GM12878 (cell line): ENCODE measurements around the gene SIL1. TPM values are rescaled to one million over a fixed set of nuclear protein-coding genes. Genes with fewer than 3 reads are reported as not detected.

Source experiments
- ATAC-seq: fragments of 200-7000 bp; cut with Tn5 transposase; 3 replicates; pipeline ENCODE4 v1.9.1; 2020; ENCODE audit warnings: mild to moderate bottlenecking, moderate library complexity
- BruUV-seq: library from RNA; stranded (reverse); fragments of 400-500 nt; replicated peaks from 2 replicates; lab custom pipeline; 2021; lab: Mats Ljungman, UMichigan
- CTCF ChIA-PET: fragments of 300-600 bp; sonication (Branson Sonifier 250); formaldehyde crosslinking; extraction: SDS; loops from one replicate; lab custom pipeline; 2021; ENCODE audit warnings: inconsistent platforms; lab: Yijun Ruan, JAX
- POLR2A ChIA-PET: fragments of 350-600 bp; formaldehyde crosslinking; extraction: SDS; loops from one replicate; lab custom pipeline; 2021; ENCODE audit warnings: inconsistent platforms; lab: Charles Lee
- RAD21 ChIA-PET: fragments of 300-600 bp; sonication (Branson Sonifier 250); formaldehyde crosslinking; loops from one replicate; lab custom pipeline; 2023; ENCODE audit warnings: antibody characterized with exemption; ENCODE audit not compliant: unreplicated experiment; lab: Charles Lee
- SMC1A ChIA-PET: fragments of 300-600 bp; sonication (Branson Sonifier 250); formaldehyde crosslinking; loops from one replicate; lab custom pipeline; 2023; ENCODE audit not compliant: unreplicated experiment, uncharacterized antibody; lab: Charles Lee
- DNase-seq: peaks from one replicate; pipeline ENCODE4 v3.0.0-alpha.2; 2011; ENCODE audit warnings: low read depth, low spot score
- FAIRE-seq: peaks from 3 replicates; lab custom pipeline; 2011; peaks lifted over from hg19 to GRCh38; lab: Jason Lieb, UNC
- H2AFZ ChIP-seq: 2 replicates; pipeline ENCODE4 v1.6.0; 2011; ENCODE audit warnings: low read depth, low read length, control low read depth; ENCODE audit not compliant: control insufficient read depth
- H3K27ac ChIP-seq: 2 replicates; pipeline ENCODE4 v1.5.1; 2011; ENCODE audit warnings: control low read depth; ENCODE audit not compliant: control insufficient read depth, insufficient read depth
- H3K27me3 ChIP-seq, 2 experiments: replicated peaks in 1 of 2; 2 replicates each; pipeline versions ENCODE4 v1.6.0 to v1.6.1; 2011; ENCODE audit warnings: low read length in 1 of 2; ENCODE audit not compliant: control insufficient read depth in 2 of 2, insufficient read depth in 2 of 2
- H3K36me3 ChIP-seq, 2 experiments: 2 replicates each; pipeline ENCODE4 v1.5.1; 2011; ENCODE audit warnings: low read length in 1 of 2; ENCODE audit not compliant: control insufficient read depth in 2 of 2, insufficient read depth in 2 of 2
- H3K4me1 ChIP-seq: 2 replicates; pipeline ENCODE4 v1.6.1; 2011; ENCODE audit warnings: mild to moderate bottlenecking, low read length, moderate library complexity, mixed read lengths; ENCODE audit not compliant: control insufficient read depth, insufficient read depth
- H3K4me2 ChIP-seq: 2 replicates; pipeline ENCODE4 v1.6.0; 2011; ENCODE audit warnings: control low read depth; ENCODE audit not compliant: control insufficient read depth, insufficient read depth
- H3K4me3 ChIP-seq: fragments of 200-600 bp; sonication (generic); 2 replicates; pipeline ENCODE4 v1.5.1; 2016
- H3K79me2 ChIP-seq: 2 replicates; pipeline ENCODE4 v1.6.0; 2011; ENCODE audit warnings: low read length; ENCODE audit not compliant: control insufficient read depth, insufficient read depth
- H3K9ac ChIP-seq: 2 replicates; pipeline ENCODE4 v1.8.0; 2011; ENCODE audit warnings: low read length, control low read depth, mixed read lengths; ENCODE audit not compliant: control insufficient read depth, insufficient read depth
- H3K9me3 ChIP-seq: replicated peaks from 3 replicates; pipeline ENCODE4 v1.5.1; 2011; ENCODE audit warnings: mild to moderate bottlenecking, low read length; ENCODE audit not compliant: control insufficient read depth, insufficient read depth
- H4K20me1 ChIP-seq: 2 replicates; pipeline ENCODE4 v1.6.0; 2011; ENCODE audit not compliant: control insufficient read depth, insufficient read depth
- ASH2L ChIP-seq: fragments of 300-600, 200-600 bp; sonication (generic); IDR thresholded peaks from 2 replicates; pipeline ENCODE4 v1.6.1; 2017; ENCODE audit warnings: low read depth, mild to moderate bottlenecking, borderline replicate concordance
- BMI1 ChIP-seq: fragments of 450-650 bp; IDR thresholded peaks from 2 replicates; pipeline ENCODE4 v1.6.1; 2016; ENCODE audit warnings: mild to moderate bottlenecking, moderate library complexity, borderline replicate concordance
- CBFB ChIP-seq: IDR thresholded peaks from 2 replicates; pipeline ENCODE4 v1.6.1; 2016; ENCODE audit warnings: antibody characterized with exemption, low read depth
- CBX3 ChIP-seq: fragments of 200-600 bp; sonication (generic); IDR thresholded peaks from 2 replicates; pipeline ENCODE4 v1.6.1; 2016; ENCODE audit warnings: low read depth, borderline replicate concordance
- EGR1 ChIP-seq, 2 experiments: IDR thresholded peaks; 1 replicate in 1 of 2; 2 replicates in 1 of 2; pipeline ENCODE4 v1.6.1; 2011 to 2012; ENCODE audit warnings: low read depth in 2 of 2, low read length in 2 of 2, borderline replicate concordance in 1 of 2, mild to moderate bottlenecking in 1 of 2, moderate library complexity in 1 of 2
- GABPA ChIP-seq: IDR thresholded peaks from 2 replicates; pipeline ENCODE4 v1.6.1; 2014; ENCODE audit warnings: antibody characterized with exemption, low read depth, mild to moderate bottlenecking, inconsistent platforms
- GATAD2B ChIP-seq: fragments of 450-650 bp; conservative IDR thresholded peaks from 2 replicates; pipeline ENCODE4 v1.6.1; 2017; ENCODE audit warnings: low read depth, mild to moderate bottlenecking, moderate library complexity
- KLF5 ChIP-seq: fragments of 450-650 bp; IDR thresholded peaks from 2 replicates; pipeline ENCODE4 v1.6.1; 2014; ENCODE audit warnings: mild to moderate bottlenecking; ENCODE audit not compliant: partially characterized antibody
- MEF2B ChIP-seq: fragments of 450-650 bp; IDR thresholded peaks from 2 replicates; pipeline ENCODE4 v1.6.1; 2018; ENCODE audit warnings: mild to moderate bottlenecking, moderate library complexity; ENCODE audit not compliant: partially characterized antibody, poor library complexity, severe bottlenecking
- MYC ChIP-seq: IDR thresholded peaks from 2 replicates; pipeline ENCODE4 v1.6.1; 2011; ENCODE audit warnings: mild to moderate bottlenecking, low read length, moderate library complexity, inconsistent platforms; ENCODE audit not compliant: insufficient read depth, insufficient replicate concordance, insufficient read length, severe bottlenecking
- PAX8 ChIP-seq: fragments of 450-650 bp; IDR thresholded peaks from 2 replicates; pipeline ENCODE4 v1.6.1; 2017; ENCODE audit warnings: mild to moderate bottlenecking, moderate library complexity
- SMAD5 ChIP-seq: IDR thresholded peaks from 2 replicates; pipeline ENCODE4 v1.6.1; 2016; ENCODE audit warnings: antibody characterized with exemption, low read depth
- SPI1 ChIP-seq: IDR thresholded peaks from 2 replicates; pipeline ENCODE4 v1.6.1; 2011; ENCODE audit warnings: low read depth, mild to moderate bottlenecking, low read length, moderate library complexity, borderline replicate concordance; ENCODE audit not compliant: insufficient read depth
- TARDBP ChIP-seq: IDR thresholded peaks from 2 replicates; pipeline ENCODE4 v1.6.1; 2016; ENCODE audit warnings: borderline replicate concordance
- WGBS: methylation state at CpG from one replicate; pipeline ENCODE4 v1.1.6; 2016; ENCODE audit warnings: low lambda C conversion rate; ENCODE audit not compliant: insufficient replicate concordance, insufficient coverage; ENCODE audit errors: missing lambda C conversion rate; 5-methylcytosine and 5-hydroxymethylcytosine counted together
- in situ Hi-C: fragments of 300-500 bp; cut with MboI; formaldehyde crosslinking; loops from 9 replicates; pipeline ENCODE4 v1.14.3; 2018; ENCODE audit warnings: mixed read lengths
- intact Hi-C: fragments of 100-400 bp; cut with micrococcal nuclease; formaldehyde crosslinking; loops from one replicate; pipeline ENCODE4 v1.14.2; 2022; ENCODE audit not compliant: unreplicated experiment
- polyA plus RNA-seq, 11 experiments: library from polyadenylated mRNA; depleted of rRNA in 4 of 11; unstranded in 6 of 11; stranded (reverse) in 5 of 11; fragments of >200 nt; fragmentation: Nextera tagmentation in 4 of 11; fragmentation: Illumina TruSeq in 1 of 11; extraction: Ambion mirVana in 4 of 11; extraction: Trizol in 1 of 11; gene quantifications; 1 replicate in 1 of 11; 2 replicates in 10 of 11; pipeline versions ENCODE4 v1.2.1 to v1.2.3, GENCODE V29; 2011 to 2016; ENCODE audit warnings: inconsistent platforms in 2 of 11, missing spikeins in 2 of 11, low read depth in 1 of 11
- total RNA-seq, 4 experiments: library from RNA; depleted of rRNA in 3 of 4; stranded (reverse); fragments of >200 nt in 3 of 4; fragmentation: Illumina TruSeq in 1 of 4; extraction: Trizol in 1 of 4; gene quantifications; 2 replicates each; pipeline versions ENCODE4 v1.2.1 to v1.2.3, GENCODE V29; 2013 to 2021
- TF ChIP-seq, protein P1 (sequence below): fragments of 450-650 bp; IDR thresholded peaks from 2 replicates; pipeline ENCODE4 v1.6.1; 2017; ENCODE audit warnings: antibody characterized with exemption, mild to moderate bottlenecking, moderate library complexity
- TF ChIP-seq, protein P2 (sequence below): IDR thresholded peaks from 2 replicates; pipeline ENCODE4 v1.6.1; 2012; ENCODE audit warnings: low read length, inconsistent platforms

Gene SIL1
- total and polyA plus RNA-seq, 10 of the 15 experiments (the other 5 are each of a cell fraction or from before 2014, with no cell fraction given) = 4.1 to 49.8 (median 29.4) TPM

DNA sequence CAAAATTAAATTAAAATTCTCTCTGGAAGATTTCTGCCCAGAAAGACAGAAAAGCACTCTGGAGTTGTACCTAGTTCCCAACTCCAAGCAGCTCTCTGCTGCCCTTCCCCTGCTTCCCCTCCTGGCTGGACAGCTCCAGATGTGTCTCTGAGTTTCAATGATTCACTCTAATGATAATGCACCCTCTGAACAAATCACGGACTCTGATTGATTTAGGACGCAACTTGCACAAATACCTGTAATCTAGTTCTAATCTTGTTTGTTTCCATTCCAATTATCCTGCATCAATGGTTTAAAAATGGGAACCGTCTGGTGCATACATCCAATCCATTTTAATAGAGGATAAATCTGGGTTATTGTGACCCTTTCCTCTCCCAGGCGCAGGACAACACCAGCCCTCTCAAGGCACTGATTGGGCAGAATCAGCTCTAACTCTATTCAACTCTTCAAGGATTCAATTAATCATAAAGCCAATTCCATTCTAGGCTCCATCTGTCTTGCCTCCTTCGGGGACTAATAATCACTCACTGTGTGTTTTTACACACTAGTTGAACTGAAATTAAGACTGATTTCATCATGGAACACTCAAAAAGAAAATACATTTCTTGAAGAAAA, 211.9 kb downstream of the SIL1 start (continued):
- TF ChIP-seq, protein P1, sequence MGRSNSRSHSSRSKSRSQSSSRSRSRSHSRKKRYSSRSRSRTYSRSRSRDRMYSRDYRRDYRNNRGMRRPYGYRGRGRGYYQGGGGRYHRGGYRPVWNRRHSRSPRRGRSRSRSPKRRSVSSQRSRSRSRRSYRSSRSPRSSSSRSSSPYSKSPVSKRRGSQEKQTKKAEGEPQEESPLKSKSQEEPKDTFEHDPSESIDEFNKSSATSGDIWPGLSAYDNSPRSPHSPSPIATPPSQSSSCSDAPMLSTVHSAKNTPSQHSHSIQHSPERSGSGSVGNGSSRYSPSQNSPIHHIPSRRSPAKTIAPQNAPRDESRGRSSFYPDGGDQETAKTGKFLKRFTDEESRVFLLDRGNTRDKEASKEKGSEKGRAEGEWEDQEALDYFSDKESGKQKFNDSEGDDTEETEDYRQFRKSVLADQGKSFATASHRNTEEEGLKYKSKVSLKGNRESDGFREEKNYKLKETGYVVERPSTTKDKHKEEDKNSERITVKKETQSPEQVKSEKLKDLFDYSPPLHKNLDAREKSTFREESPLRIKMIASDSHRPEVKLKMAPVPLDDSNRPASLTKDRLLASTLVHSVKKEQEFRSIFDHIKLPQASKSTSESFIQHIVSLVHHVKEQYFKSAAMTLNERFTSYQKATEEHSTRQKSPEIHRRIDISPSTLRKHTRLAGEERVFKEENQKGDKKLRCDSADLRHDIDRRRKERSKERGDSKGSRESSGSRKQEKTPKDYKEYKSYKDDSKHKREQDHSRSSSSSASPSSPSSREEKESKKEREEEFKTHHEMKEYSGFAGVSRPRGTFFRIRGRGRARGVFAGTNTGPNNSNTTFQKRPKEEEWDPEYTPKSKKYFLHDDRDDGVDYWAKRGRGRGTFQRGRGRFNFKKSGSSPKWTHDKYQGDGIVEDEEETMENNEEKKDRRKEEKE = no peak
- TF ChIP-seq BMI1 (no peak), EGR1 (IDR thresholded peaks at IDR 0.05; ENCODE audit: borderline replicate concordance in 1 of 2, low read depth in 2 of 2, low read length in 2 of 2) (no peak), GABPA (no peak), ASH2L (no peak), CBX3 (no peak), SPI1 (no peak)

DNA sequence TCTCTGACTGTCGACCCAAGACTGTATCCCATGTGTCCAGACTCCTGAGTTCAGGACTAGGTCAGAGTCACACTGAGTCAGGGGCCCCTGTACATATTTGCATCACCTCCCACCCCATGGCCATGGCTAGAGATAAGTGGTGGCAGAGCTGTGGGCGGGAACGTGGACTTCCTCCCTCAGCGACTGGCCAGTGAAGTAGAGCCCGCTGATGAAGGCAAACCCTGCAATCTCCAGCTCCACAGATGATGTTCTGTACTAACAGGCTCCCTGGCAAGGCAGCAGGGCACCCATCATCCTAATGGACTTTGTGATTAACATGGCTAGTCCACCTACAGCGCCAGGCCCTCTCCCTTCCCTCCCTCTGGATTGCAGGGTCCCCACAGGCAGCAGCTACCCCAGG, 212.5 kb downstream of the SIL1 start:
- H4K20me1 ChIP-seq = no peaks in the 10 kb centered on the region
- ChIA-PET CTCF (no interaction called here), POLR2A (no interaction called here), SMC1A (no interaction called here), RAD21 (no interaction called here)
- no peak for ATAC-seq
- H3K4me1 ChIP-seq = no peaks in the 10 kb centered on the region
- BruUV-seq = no TSS peak
- DNase-seq = no peak
- FAIRE-seq = no peak
- in situ Hi-C loops (no loop called here), intact Hi-C loops (no loop called here)
- no peaks in the 10 kb centered on the region for H3K79me2 ChIP-seq
- H3K27me3 ChIP-seq = no peaks in the 10 kb centered on the region
- H3K4me3 ChIP-seq = no peak overlapping the region
- WGBS = 96% methylated on average over 6 of the region's 6 CpGs
- no peaks in the 10 kb centered on the region for H3K36me3 ChIP-seq
- no peaks in the 10 kb centered on the region for H3K9me3 ChIP-seq
- no peak overlapping the region for H3K4me2 ChIP-seq
- H3K9ac ChIP-seq = no peak overlapping the region
- H3K27ac ChIP-seq = no peak overlapping the region
- H2AFZ ChIP-seq = no peak overlapping the region
- TF ChIP-seq, protein P2, sequence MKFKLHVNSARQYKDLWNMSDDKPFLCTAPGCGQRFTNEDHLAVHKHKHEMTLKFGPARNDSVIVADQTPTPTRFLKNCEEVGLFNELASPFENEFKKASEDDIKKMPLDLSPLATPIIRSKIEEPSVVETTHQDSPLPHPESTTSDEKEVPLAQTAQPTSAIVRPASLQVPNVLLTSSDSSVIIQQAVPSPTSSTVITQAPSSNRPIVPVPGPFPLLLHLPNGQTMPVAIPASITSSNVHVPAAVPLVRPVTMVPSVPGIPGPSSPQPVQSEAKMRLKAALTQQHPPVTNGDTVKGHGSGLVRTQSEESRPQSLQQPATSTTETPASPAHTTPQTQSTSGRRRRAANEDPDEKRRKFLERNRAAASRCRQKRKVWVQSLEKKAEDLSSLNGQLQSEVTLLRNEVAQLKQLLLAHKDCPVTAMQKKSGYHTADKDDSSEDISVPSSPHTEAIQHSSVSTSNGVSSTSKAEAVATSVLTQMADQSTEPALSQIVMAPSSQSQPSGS = no peak
- TF ChIP-seq CBFB = no peak
- TF ChIP-seq KLF5 = no peak
- no peak for TF ChIP-seq TARDBP
- TF ChIP-seq GATAD2B = no peak
- TF ChIP-seq SMAD5 = no peak
- TF ChIP-seq MEF2B = no peak
- TF ChIP-seq MYC = no peak
- no peak for TF ChIP-seq PAX8
